HG03520 (cell line): ENCODE data around the gene PSG1.
"Not testable (repeated sequence)": the region's sequence is repeated elsewhere in the genome, so short reads cannot be mapped to it uniquely, and the experiment has no call there.

ENCODE experiments used
- ATAC-seq: cut with Tn5 transposase; IDR thresholded peaks from one replicate; pipeline ENCODE4 v1.9.1; 2021; ENCODE audit warnings: mild to moderate bottlenecking, moderate library complexity; ENCODE audit not compliant: unreplicated experiment

Gene PSG1

GRCh38 chr19:42831221-42832019, 48.1 kb downstream of the PSG1 start:
- no peak for ATAC-seq

GRCh38 chr19:42821306-42821977, 58.1 kb downstream of the PSG1 start:
- ATAC-seq = not testable (repeated sequence)

GRCh38 chr19:42819960-42820650, 59.4 kb downstream of the PSG1 start:
- ATAC-seq = not testable (repeated sequence)

DNA sequence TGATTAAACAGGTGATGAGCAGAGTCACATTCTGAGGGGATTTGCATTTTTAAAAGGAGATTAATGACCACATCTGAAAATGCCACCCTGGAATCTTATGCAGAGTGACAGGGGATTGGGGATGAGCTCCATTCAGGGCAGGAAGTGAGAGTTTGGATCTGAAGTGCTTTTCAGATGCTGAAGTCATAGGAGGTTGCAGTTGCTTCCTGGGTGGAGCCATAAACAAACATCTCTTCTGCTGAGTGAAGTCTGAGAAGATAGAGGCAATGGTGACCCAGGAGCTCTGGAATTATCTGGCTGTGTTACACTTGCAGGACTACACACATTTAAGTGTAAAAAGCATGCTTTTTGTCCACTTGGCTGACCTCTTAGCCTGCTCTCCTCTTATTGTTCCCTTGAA, 62.6 kb downstream of the PSG1 start:
- ATAC-seq = no peak
